K562 (cell line): Measurements from ENCODE around the gene NUDT22. TPM values are rescaled to one million over a fixed set of nuclear protein-coding genes. Genes with fewer than 3 reads are reported as not detected.
A peak's percentile ranks its signal among the peaks of the same experiment; 100 is the strongest.

Experiments
- AFF4 ChIP-seq: sonication (generic); formaldehyde crosslinking; IDR thresholded peaks from 2 replicates; pipeline ENCODE4 v1.8.0; 2023; ENCODE audit warnings: mild to moderate bottlenecking, missing genetic modification reagents
- ARID1B ChIP-seq: fragments of 450-650 bp; IDR thresholded peaks from 2 replicates; pipeline ENCODE4 v1.6.1; 2016; ENCODE audit warnings: antibody characterized with exemption, mild to moderate bottlenecking, inconsistent platforms
- DPF2 ChIP-seq: fragments of 450-650 bp; IDR thresholded peaks from 2 replicates; pipeline ENCODE4 v1.6.1; 2016
- ESRRA ChIP-seq: fragments of 450-650 bp; IDR thresholded peaks from 2 replicates; pipeline ENCODE4 v1.6.1; 2014; ENCODE audit warnings: low read depth, mild to moderate bottlenecking, moderate library complexity, borderline replicate concordance
- ESRRB ChIP-seq: fragments of 250-450 bp; sonication (Bioruptor Pico); IDR thresholded peaks from 2 replicates; pipeline ENCODE4 v1.5.0; 2020; ENCODE audit warnings: mild to moderate bottlenecking, moderate library complexity, borderline replicate concordance
- GATA2 ChIP-seq: sonication (generic); formaldehyde crosslinking; IDR thresholded peaks from 2 replicates; pipeline ENCODE4 v1.4.0; 2020; ENCODE audit warnings: mild to moderate bottlenecking, missing genetic modification reagents
- KLF10 ChIP-seq: fragments of 250-450 bp; sonication (Bioruptor Pico); IDR thresholded peaks from 2 replicates; pipeline ENCODE4 v1.6.1; 2021; ENCODE audit warnings: matching md5 sums
- NCOA4 ChIP-seq: fragments of 450-650 bp; IDR thresholded peaks from 2 replicates; pipeline ENCODE4 v1.6.1; 2018; ENCODE audit warnings: mild to moderate bottlenecking; ENCODE audit not compliant: partially characterized antibody
- PHF20 ChIP-seq: fragments of 450-650 bp; IDR thresholded peaks from 2 replicates; pipeline ENCODE4 v1.6.1; 2018; ENCODE audit not compliant: partially characterized antibody
- POLR2AphosphoS5 ChIP-seq: IDR thresholded peaks from 2 replicates; pipeline ENCODE4 v1.6.1; 2011; ENCODE audit warnings: mild to moderate bottlenecking, low read depth, low read length, moderate library complexity; ENCODE audit not compliant: control insufficient read depth, insufficient read depth
- PTBP1 ChIP-seq: fragments of 200-400 bp; formaldehyde crosslinking; IDR thresholded peaks from 2 replicates; pipeline ENCODE4 v1.6.1; 2017; ENCODE audit warnings: low read depth, low read length
- SMAD1 ChIP-seq: fragments of 150-350 bp; IDR thresholded peaks from 2 replicates; pipeline ENCODE4 v1.6.1; 2014; ENCODE audit warnings: low read length, low read depth; ENCODE audit not compliant: partially characterized antibody
- SRF ChIP-seq, 2 experiments: fragments of 250-450, 450-650 bp in 1 of 2; sonication (Bioruptor Pico) in 1 of 2; sonication (generic) in 1 of 2; formaldehyde crosslinking; IDR thresholded peaks; 2 replicates each; pipeline versions ENCODE4 v1.5.0 to v1.5.1; 2020 to 2022; ENCODE audit warnings: mild to moderate bottlenecking in 1 of 2, missing genetic modification reagents in 1 of 2
- ZNF146 ChIP-seq: IDR thresholded peaks from one replicate; pipeline ENCODE4 v1.6.1; 2018; ENCODE audit warnings: missing compliant biosample characterization; ENCODE audit not compliant: unreplicated experiment
- polyA plus RNA-seq, 8 experiments: library from polyadenylated mRNA; depleted of rRNA in 4 of 8; stranded (reverse) in 5 of 8; unstranded in 3 of 8; fragments of >200 nt; fragmentation: Nextera tagmentation in 2 of 8; fragmentation: Illumina TruSeq in 1 of 8; extraction: Ambion mirVana in 2 of 8; extraction: Trizol in 1 of 8; gene quantifications; 2 replicates each; pipeline versions ENCODE4 v1.2.1 to v1.2.3, GENCODE V29; 2011 to 2014; ENCODE audit warnings: inconsistent platforms in 1 of 8, missing spikeins in 1 of 8
- total RNA-seq, 7 experiments: library from RNA; depleted of rRNA in 6 of 7; stranded (reverse); fragments of >200 nt in 6 of 7; fragmentation: Illumina TruSeq in 2 of 7; extraction: Trizol in 2 of 7; gene quantifications; 2 replicates each; pipeline versions ENCODE4 v1.2.1 to v1.2.3, GENCODE V29; 2011 to 2021; ENCODE audit warnings: low replicate concordance in 1 of 7
- TF ChIP-seq, protein P1 (sequence below): fragments of 250-450 bp; sonication (Bioruptor Pico); IDR thresholded peaks from 2 replicates; pipeline ENCODE4 v1.8.0; 2021; ENCODE audit warnings: borderline replicate concordance, mild to moderate bottlenecking, moderate library complexity; ENCODE audit not compliant: poor library complexity, severe bottlenecking
- TF ChIP-seq, protein P2 (sequence below): fragments of 200-400 bp; formaldehyde crosslinking; IDR thresholded peaks from 2 replicates; pipeline ENCODE4 v1.6.1; 2017; ENCODE audit warnings: mild to moderate bottlenecking, low read depth, low read length, moderate library complexity
- TF ChIP-seq, protein P3 (sequence below): sonication (generic); formaldehyde crosslinking; IDR thresholded peaks from 2 replicates; pipeline ENCODE4 v1.8.1; 2023; ENCODE audit warnings: mild to moderate bottlenecking, missing genetic modification reagents

NUDT22 gene
- total and polyA plus RNA-seq, 9 of the 15 experiments (the other 6 are each of a cell fraction or from before 2014, with no cell fraction given): 6.3 to 92.6 (median 37.4) TPM

DNA sequence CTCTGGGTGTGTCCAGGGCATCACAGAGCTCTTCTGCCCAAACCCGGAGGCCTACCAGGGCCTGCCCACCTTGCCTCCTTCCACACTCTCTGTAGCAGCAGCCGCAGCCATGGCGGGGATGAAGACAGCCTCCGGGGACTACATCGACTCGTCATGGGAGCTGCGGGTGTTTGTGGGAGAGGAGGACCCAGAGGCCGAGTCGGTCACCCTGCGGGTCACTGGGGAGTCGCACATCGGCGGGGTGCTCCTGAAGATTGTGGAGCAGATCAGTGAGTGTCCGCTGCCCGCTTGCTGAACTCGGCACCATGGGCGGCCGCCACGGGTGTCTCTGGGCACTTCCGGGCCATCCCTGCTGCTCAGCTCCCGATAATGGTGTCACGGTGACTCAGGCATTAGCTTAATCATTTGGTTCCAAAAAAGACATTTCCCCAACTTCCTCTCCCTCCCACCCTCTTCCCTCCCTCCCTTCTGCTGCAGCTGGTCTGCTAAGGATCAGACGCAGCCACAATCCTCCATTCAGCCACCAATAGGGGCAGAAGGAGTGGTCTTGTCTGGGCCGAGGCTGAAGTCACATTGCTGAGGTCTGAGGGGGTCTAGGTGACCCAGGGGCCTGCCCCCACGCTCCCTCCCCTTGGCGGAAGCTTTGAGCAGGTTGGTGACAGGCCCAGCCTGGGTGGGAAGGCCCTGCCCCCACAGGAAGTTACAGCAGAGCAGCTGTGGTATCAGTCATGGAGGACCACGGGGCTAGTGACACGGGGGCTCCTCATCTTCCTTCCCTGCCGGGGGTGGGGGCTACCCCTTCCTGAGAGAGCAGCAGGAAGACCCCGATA lies 18.6 kb upstream of the NUDT22 start (continued):
- TF ChIP-seq AFF4 (CRISPR knock-in tag): peak; percentile 25
- TF ChIP-seq GATA2: peak; percentile 49; the same call in 1 of the 2 replicates
- no peak for TF ChIP-seq KLF10 (CRISPR knock-in tag)
- TF ChIP-seq SMAD1: peak; percentile 65
- no peak for TF ChIP-seq NCOA4
- peak; percentile 88 for TF ChIP-seq ARID1B
- peak; percentile 79 for TF ChIP-seq POLR2AphosphoS5
- no peak for TF ChIP-seq SRF (CRISPR knock-in tag; IDR thresholded peaks at IDR 0.05)
- TF ChIP-seq, protein P1, sequence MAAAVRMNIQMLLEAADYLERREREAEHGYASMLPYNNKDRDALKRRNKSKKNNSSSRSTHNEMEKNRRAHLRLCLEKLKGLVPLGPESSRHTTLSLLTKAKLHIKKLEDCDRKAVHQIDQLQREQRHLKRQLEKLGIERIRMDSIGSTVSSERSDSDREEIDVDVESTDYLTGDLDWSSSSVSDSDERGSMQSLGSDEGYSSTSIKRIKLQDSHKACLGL (CRISPR knock-in tag): no peak
- no peak for TF ChIP-seq PHF20
- TF ChIP-seq DPF2: peak; percentile 86
- TF ChIP-seq ESRRA: no peak
- TF ChIP-seq, protein P2, sequence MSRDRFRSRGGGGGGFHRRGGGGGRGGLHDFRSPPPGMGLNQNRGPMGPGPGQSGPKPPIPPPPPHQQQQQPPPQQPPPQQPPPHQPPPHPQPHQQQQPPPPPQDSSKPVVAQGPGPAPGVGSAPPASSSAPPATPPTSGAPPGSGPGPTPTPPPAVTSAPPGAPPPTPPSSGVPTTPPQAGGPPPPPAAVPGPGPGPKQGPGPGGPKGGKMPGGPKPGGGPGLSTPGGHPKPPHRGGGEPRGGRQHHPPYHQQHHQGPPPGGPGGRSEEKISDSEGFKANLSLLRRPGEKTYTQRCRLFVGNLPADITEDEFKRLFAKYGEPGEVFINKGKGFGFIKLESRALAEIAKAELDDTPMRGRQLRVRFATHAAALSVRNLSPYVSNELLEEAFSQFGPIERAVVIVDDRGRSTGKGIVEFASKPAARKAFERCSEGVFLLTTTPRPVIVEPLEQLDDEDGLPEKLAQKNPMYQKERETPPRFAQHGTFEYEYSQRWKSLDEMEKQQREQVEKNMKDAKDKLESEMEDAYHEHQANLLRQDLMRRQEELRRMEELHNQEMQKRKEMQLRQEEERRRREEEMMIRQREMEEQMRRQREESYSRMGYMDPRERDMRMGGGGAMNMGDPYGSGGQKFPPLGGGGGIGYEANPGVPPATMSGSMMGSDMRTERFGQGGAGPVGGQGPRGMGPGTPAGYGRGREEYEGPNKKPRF: no peak
- TF ChIP-seq, protein P3, sequence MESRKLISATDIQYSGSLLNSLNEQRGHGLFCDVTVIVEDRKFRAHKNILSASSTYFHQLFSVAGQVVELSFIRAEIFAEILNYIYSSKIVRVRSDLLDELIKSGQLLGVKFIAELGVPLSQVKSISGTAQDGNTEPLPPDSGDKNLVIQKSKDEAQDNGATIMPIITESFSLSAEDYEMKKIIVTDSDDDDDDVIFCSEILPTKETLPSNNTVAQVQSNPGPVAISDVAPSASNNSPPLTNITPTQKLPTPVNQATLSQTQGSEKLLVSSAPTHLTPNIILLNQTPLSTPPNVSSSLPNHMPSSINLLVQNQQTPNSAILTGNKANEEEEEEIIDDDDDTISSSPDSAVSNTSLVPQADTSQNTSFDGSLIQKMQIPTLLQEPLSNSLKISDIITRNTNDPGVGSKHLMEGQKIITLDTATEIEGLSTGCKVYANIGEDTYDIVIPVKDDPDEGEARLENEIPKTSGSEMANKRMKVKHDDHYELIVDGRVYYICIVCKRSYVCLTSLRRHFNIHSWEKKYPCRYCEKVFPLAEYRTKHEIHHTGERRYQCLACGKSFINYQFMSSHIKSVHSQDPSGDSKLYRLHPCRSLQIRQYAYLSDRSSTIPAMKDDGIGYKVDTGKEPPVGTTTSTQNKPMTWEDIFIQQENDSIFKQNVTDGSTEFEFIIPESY: no peak
- no peak for TF ChIP-seq ZNF146
- TF ChIP-seq ESRRB (CRISPR knock-in tag): no peak
- 0 out of 2 replicates have a peak, but pooled peaks have one; percentile 14 for TF ChIP-seq PTBP1
